Measurements from ENCODE around the gene RBM38.
A peak's percentile ranks its signal among the peaks of the same experiment; 100 is the strongest.
"Not testable (repeated sequence)": the region's sequence is repeated elsewhere in the genome, so short reads cannot be mapped to it uniquely, and the experiment has no call there.

RBM38 gene

DNA sequence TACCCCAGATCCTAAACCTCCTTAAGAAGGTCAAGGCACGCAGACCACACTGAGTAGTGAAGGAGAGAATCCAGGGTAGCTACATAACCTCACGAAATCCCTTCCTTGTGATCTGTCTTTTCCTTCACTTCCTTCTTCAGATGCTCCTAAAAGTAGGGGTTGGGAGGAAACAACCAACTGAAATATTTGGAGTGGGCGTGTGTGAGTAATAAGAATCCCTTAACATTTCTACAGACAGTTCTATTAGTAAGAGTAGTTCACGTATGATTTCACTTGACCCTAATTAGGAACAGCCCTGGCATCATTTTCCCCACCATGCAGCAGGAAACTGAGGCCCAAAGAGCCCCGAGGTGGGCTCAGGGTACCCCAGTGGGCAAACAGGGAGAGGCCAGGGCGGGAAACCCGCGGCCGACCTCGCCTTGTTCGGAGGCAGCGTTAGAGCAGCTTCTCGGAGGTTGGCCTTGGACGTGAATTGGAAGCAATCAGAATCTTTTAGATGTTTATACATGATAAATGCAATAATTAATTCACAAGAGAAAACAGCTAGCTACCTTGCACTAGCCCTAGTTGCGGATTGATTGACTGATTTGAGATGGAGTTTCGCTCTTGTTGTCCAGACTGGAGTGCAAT is 41.0 kb upstream of the RBM38 start:
- in situ Hi-C loops (cut with HindIII; ENCODE audit: low sequenced_read_pairs) = no loop called here
- no peak for DNase-seq (ENCODE audit: low read depth, low spot score)
- TF ChIP-seq, protein P1, sequence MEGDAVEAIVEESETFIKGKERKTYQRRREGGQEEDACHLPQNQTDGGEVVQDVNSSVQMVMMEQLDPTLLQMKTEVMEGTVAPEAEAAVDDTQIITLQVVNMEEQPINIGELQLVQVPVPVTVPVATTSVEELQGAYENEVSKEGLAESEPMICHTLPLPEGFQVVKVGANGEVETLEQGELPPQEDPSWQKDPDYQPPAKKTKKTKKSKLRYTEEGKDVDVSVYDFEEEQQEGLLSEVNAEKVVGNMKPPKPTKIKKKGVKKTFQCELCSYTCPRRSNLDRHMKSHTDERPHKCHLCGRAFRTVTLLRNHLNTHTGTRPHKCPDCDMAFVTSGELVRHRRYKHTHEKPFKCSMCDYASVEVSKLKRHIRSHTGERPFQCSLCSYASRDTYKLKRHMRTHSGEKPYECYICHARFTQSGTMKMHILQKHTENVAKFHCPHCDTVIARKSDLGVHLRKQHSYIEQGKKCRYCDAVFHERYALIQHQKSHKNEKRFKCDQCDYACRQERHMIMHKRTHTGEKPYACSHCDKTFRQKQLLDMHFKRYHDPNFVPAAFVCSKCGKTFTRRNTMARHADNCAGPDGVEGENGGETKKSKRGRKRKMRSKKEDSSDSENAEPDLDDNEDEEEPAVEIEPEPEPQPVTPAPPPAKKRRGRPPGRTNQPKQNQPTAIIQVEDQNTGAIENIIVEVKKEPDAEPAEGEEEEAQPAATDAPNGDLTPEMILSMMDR (IDR thresholded peaks at IDR 0.05; ENCODE audit: low read depth, low read length) = no peak
- no peak overlapping the region for H3K4me3 ChIP-seq (ENCODE audit: low read depth, low read length)

DNA sequence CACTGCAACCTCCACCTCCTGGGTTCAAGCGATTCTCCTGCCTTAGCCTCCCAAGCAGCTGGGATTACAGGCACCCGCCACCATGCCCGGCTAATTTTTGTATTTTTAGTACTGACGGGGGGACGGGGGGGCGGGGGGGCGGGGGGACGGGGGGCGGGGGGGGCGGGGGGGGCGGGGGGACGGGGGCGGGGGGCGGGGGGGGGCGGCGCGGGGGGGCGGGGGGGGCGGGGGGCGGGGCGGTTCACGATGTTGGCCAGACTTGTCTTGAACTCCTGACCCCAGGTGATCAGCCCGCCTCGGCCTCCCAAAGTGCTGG is 40.5 kb upstream of the RBM38 start:
- H3K4me3 ChIP-seq (ENCODE audit: low read depth, low read length) = peak overlapping the region; percentile 94
- in situ Hi-C loops (cut with HindIII; ENCODE audit: low sequenced_read_pairs); DNase-seq (ENCODE audit: low read depth, low spot score): not testable (repeated sequence)

DNA sequence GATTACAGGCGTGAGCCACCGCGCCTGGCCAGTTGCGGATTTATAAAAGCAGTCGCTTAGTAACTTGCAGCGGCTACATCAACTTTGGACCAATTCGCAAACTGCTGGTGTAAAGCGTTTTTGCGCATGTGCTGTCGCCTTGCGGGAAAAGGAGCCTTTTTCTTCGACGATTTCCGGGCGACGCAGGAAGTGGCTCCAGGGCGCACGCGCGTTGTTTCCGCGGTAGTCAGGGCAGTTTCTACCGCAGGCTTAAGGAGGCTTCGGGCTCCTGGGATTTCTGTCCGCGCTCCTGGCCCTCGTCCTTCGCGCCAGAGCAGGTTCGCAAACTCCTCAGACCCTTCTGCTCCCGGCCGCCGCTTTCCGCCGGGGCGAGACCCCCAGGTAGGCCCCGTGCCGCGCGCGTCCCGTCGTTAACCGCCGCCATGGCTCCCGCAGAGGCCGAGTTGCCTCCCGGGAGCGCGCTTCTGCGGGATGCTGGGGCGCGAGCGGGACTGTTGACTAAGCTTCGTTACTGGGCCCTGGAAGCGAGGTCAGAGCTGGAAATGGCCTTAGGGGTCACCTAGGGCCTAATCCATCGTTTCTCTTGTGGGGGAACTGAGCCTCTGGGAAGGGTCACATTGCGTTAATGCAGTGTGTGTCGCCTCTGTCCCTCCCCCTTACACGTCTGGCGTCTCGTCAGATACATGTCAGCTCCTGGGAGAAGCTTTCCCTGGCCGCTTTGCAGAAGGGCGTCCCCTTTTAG is 40.0 kb upstream of the RBM38 start, which contains the start of gene RAE1:
Gene RAE1, plus strand, starts transcription at position 214 of the 742 bp plus-strand sequence. CDS start 2,784 bp downstream, outside the sequence.
- DNase-seq (ENCODE audit: low read depth, low spot score) = peak; percentile 93
- TF ChIP-seq, protein P1 (IDR thresholded peaks at IDR 0.05; ENCODE audit: low read depth, low read length) = no peak
- in situ Hi-C loops (cut with HindIII; ENCODE audit: low sequenced_read_pairs) = no loop called here
- H3K4me3 ChIP-seq (ENCODE audit: low read depth, low read length) = peak within 1 kb of the TSS; percentile 94

DNA sequence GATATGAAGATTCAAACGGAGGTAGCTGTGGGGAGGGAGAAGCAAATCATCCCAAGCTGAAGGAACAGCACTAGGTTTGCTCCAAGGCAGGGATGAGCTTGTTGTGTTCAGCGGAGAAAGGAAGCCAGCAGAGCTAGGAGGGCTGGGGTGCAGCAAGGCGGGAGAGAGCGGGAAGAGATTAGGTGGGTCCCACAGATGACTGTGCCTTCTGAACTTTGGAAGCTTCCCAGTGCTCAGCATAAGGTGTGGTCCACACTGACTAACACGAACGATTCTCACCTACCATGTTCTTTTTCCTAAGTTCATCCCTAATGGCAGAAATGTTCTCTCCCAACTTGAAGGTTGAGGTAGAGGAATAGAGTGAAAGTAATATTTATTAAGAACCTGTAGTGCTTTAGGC is 38.9 kb upstream of the RBM38 start:
- in situ Hi-C loops (cut with HindIII; ENCODE audit: low sequenced_read_pairs) = no loop called here
- TF ChIP-seq, protein P1 (IDR thresholded peaks at IDR 0.05; ENCODE audit: low read depth, low read length) = no peak
- no peak for DNase-seq (ENCODE audit: low read depth, low spot score)
- peak overlapping the region; percentile 94 for H3K4me3 ChIP-seq (ENCODE audit: low read depth, low read length)

DNA sequence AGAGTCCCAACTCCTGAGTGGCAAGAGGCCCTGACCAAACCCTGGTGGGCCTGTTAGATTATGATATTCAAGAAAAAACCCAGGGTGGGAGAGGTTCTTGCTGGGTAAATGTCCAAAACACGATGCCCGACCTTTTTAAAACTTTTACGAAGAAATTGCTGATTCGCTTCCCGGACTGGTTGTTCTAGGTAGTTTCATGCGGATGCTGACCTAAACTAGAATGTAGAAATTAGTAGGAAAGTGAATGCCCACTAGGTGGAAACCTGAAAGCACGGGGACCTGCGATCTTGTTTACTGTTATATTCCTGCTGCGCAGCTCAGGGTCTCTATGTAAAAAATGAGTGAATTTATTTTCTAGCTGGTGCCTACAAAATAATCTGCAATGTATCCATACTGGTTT is 37.8 kb upstream of the RBM38 start:
- TF ChIP-seq, protein P1 (IDR thresholded peaks at IDR 0.05; ENCODE audit: low read depth, low read length) = no peak
- H3K4me3 ChIP-seq (ENCODE audit: low read depth, low read length) = no peak overlapping the region
- no peak for DNase-seq (ENCODE audit: low read depth, low spot score)
- in situ Hi-C loops (cut with HindIII; ENCODE audit: low sequenced_read_pairs) = no loop called here

DNA sequence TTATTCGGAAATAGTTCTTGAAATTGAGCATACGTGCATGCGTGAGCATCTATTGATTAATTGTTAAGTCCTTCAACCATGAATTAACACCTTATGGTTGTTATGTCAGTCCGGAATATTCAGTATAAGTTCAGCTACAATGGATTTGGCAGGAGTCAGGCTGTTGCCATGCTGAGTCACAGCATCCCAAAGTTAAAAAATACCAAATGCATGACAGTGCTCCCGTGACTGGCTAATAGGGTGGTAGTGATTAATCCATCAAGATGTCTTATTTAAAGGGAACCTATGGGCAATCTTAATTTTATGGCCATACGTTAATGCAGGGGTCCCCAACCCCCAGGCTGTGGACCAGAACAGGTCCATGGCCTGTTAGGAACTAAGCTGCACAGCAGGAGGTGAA is 29.7 kb upstream of the RBM38 start:
- in situ Hi-C loops (cut with HindIII; ENCODE audit: low sequenced_read_pairs) = no loop called here

DNA sequence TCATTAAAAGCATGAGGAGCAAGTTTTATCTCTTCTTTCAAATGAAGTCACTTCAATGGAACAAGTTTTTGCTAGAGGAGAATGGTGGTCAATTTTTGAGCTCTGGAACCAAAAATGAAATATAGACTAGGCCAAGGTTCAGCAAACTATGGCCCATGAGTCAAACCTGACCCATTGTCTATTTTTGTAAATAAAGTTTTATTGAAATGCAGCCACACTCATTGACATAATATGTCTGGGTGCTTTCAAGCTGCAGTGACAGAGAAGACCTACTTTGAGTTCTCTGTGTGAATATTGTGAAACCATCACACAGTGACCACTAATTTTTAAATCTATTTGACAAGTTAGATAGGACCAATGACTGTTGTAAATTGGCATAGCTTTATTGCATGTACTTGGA is 26.7 kb upstream of the RBM38 start:
- no peak for DNase-seq (ENCODE audit: low read depth, low spot score)
- TF ChIP-seq, protein P1 (IDR thresholded peaks at IDR 0.05; ENCODE audit: low read depth, low read length) = no peak
- no peak overlapping the region for H3K4me3 ChIP-seq (ENCODE audit: low read depth, low read length)
- in situ Hi-C loops (cut with HindIII; ENCODE audit: low sequenced_read_pairs) = no loop called here

More for the DNA sequence above, 29.7 kb upstream of the RBM38 start:
- TF ChIP-seq, protein P1 (IDR thresholded peaks at IDR 0.05; ENCODE audit: low read depth, low read length) = no peak
- DNase-seq (ENCODE audit: low read depth, low spot score) = peak; percentile 73
- no peak overlapping the region for H3K4me3 ChIP-seq (ENCODE audit: low read depth, low read length)

Data from astrocyte of the spinal cord (primary cell).